ENCODE data around the gene REEP5. TPM values are rescaled to one million over a fixed set of nuclear protein-coding genes. Genes with fewer than 3 reads are reported as not detected.

The REEP5 gene
- total and polyA plus RNA-seq, 2 of the 13 experiments (the other 11 are each of a cell fraction or from before 2014, with no cell fraction given), result 49.4 to 239 TPM

- WGBS (ENCODE audit: low lambda C conversion rate), result 75% methylated on average over 2 of the region's 2 CpGs
Observed at GRCh38 chr5:112931473-112931872, 9.4 kb upstream of the REEP5 start.

More at GRCh38 chr5:112931473-112931872, 9.4 kb upstream of the REEP5 start:
- ATAC-seq (no peak), DNase-seq (ENCODE audit: low spot score) (no peak), FAIRE-seq (no peak)
- no peak overlapping the region for H3K4me3 ChIP-seq (replicated peaks in 1 of 3; ENCODE audit: insufficient read depth in 1 of 3, low read depth in 2 of 3, low read length in 3 of 3)
- TF ChIP-seq ZC3H13 (CRISPR knock-in tag; IDR thresholded peaks at IDR 0.05) (no peak), PCBP2 (optimal IDR thresholded peaks at IDR 0.05; ENCODE audit: low read depth, low read length, poor library complexity, severe bottlenecking) (no peak), EHMT2 (IDR thresholded peaks at IDR 0.05; ENCODE audit: borderline replicate concordance, low read depth, low read length) (no peak), SOX13 (IDR thresholded peaks at IDR 0.05) (no peak), SOX13 (CRISPR knock-in tag; conservative IDR thresholded peaks at IDR 0.05 in 1 of 2, IDR thresholded peaks at IDR 0.05 in 1 of 2) (no peak), RBAK (CRISPR knock-in tag; IDR thresholded peaks at IDR 0.05) (no peak), TFDP2 (CRISPR knock-in tag; IDR thresholded peaks at IDR 0.05) (no peak), ZNF850 (CRISPR knock-in tag; conservative IDR thresholded peaks at IDR 0.05) (no peak), ZNF577 (CRISPR knock-in tag; IDR thresholded peaks at IDR 0.05; ENCODE audit: borderline replicate concordance, low read depth) (no peak), ADNP (CRISPR knock-in tag; IDR thresholded peaks at IDR 0.05) (no peak), FUBP1 (CRISPR knock-in tag; IDR thresholded peaks at IDR 0.05; ENCODE audit: borderline replicate concordance) (no peak)
- TF ChIP-seq, protein P1, sequence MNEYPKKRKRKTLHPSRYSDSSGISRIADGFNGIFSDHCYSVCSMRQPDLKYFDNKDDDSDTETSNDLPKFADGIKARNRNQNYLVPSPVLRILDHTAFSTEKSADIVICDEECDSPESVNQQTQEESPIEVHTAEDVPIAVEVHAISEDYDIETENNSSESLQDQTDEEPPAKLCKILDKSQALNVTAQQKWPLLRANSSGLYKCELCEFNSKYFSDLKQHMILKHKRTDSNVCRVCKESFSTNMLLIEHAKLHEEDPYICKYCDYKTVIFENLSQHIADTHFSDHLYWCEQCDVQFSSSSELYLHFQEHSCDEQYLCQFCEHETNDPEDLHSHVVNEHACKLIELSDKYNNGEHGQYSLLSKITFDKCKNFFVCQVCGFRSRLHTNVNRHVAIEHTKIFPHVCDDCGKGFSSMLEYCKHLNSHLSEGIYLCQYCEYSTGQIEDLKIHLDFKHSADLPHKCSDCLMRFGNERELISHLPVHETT (CRISPR knock-in tag; conservative IDR thresholded peaks at IDR 0.05), result no peak
- no peaks in the 10 kb centered on the region for H3K9me3 ChIP-seq (ENCODE audit: low read length)
- H3K9ac ChIP-seq (ENCODE audit: insufficient read depth, low read depth, low read length), result no peak overlapping the region
- no peak overlapping the region for H3K27ac ChIP-seq (ENCODE audit: extremely low read length, insufficient read depth, low read length)
- no peak overlapping the region for H2AFZ ChIP-seq (ENCODE audit: low read length)
- BruUV-seq (replicated peaks), result no TSS peak
- H3K4me1 ChIP-seq (ENCODE audit: insufficient read depth, low read length), result no peaks in the 10 kb centered on the region
- H3K27me3 ChIP-seq (ENCODE audit: control insufficient read depth in 1 of 2, insufficient read depth in 2 of 2, low read length in 2 of 2), result no peaks in the 10 kb centered on the region
- in situ Hi-C loops (cut with HindIII; ENCODE audit: extremely low pct_ligation_motif_present, low pct_unique_long_range_greater_than_20kb), result no loop called here
- ChIA-PET POLR2A (interaction anchor here (1.0 kb wide), 2 partner anchors 18 to 29 kb away, joined by 3 read pairs; no protein-coding TSS in a partner anchor), CTCF (ENCODE audit: low intra/inter-chr PET ratio, low total read pairs) (no interaction called here)
- no peaks in the 10 kb centered on the region for H3K36me3 ChIP-seq (replicated peaks in 1 of 2; ENCODE audit: control insufficient read depth in 1 of 2, insufficient read depth in 2 of 2, low read length in 2 of 2)
- no peaks in the 10 kb centered on the region for H4K20me1 ChIP-seq (ENCODE audit: insufficient read depth, low read length)
- H3K4me2 ChIP-seq (ENCODE audit: low read depth, low read length), result no peak overlapping the region
- intact Hi-C loops (cut with micrococcal nuclease; ENCODE audit: unreplicated experiment), result no loop called here
- no peaks in the 10 kb centered on the region for H3K79me2 ChIP-seq (ENCODE audit: insufficient read depth, low read length)
